H1 (cell line): ENCODE measurements around the gene FHIT. TPM values are rescaled to one million over a fixed set of nuclear protein-coding genes. Genes with fewer than 3 reads are reported as not detected.

Experiments
- CTCF ChIA-PET: fragments of 300-600 bp; sonication (Branson Sonifier 250); formaldehyde crosslinking; loops from one replicate; lab custom pipeline; 2021; ENCODE audit not compliant: partially characterized antibody; lab: Charles Lee
- POLR2A ChIA-PET: fragments of 300-600 bp; sonication (Branson Sonifier 250); formaldehyde crosslinking; loops from one replicate; lab custom pipeline; 2021; ENCODE audit warnings: inconsistent platforms; ENCODE audit not compliant: partially characterized antibody; lab: Charles Lee
- DNase-seq, 2 experiments: peaks; one replicate each; pipeline versions ENCODE4 v3.0.0 to v3.0.0-alpha.2; 2010 to 2022; ENCODE audit warnings: low spot score in 2 of 2, low read depth in 1 of 2, mixed read lengths in 1 of 2
- FAIRE-seq: peaks from 2 replicates; lab custom pipeline; 2011; peaks lifted over from hg19 to GRCh38; lab: Jason Lieb, UNC
- H2AFZ ChIP-seq: 2 replicates; pipeline ENCODE4 v1.8.1; 2012; ENCODE audit warnings: low read length, inconsistent platforms
- H2AK5ac ChIP-seq: 2 replicates; pipeline ENCODE4 v1.6.1; 2013; ENCODE audit warnings: low read depth, low read length
- H2BK120ac ChIP-seq: replicated peaks from 2 replicates; pipeline ENCODE3; 2013; ENCODE audit warnings: low read depth, low read length, inconsistent platforms
- H2BK12ac ChIP-seq: 2 replicates; pipeline ENCODE4 v1.6.1; 2013; ENCODE audit warnings: low read depth, low read length
- H2BK15ac ChIP-seq: 2 replicates; pipeline ENCODE4 v1.6.1; 2013; ENCODE audit warnings: low read length
- H2BK20ac ChIP-seq: 2 replicates; pipeline ENCODE4 v1.6.1; 2013; ENCODE audit warnings: low read length
- H2BK5ac ChIP-seq: 2 replicates; pipeline ENCODE4 v1.6.1; 2013; ENCODE audit warnings: low read depth, low read length
- H3K14ac ChIP-seq: 2 replicates; pipeline ENCODE4 v1.6.1; 2013; ENCODE audit warnings: inconsistent platforms; ENCODE audit not compliant: insufficient read length
- H3K18ac ChIP-seq: 2 replicates; pipeline ENCODE4 v1.6.1; 2013; ENCODE audit warnings: low read length; ENCODE audit errors: extremely low read depth
- H3K23ac ChIP-seq: 2 replicates; pipeline ENCODE4 v1.6.1; 2013; ENCODE audit warnings: inconsistent platforms; ENCODE audit not compliant: insufficient read length
- H3K23me2 ChIP-seq: 2 replicates; pipeline ENCODE4 v1.6.1; 2013; ENCODE audit warnings: low read depth, low read length
- H3K27ac ChIP-seq: 2 replicates; pipeline ENCODE4 v1.6.1; 2011; ENCODE audit warnings: low read depth, low read length, inconsistent platforms
- H3K27me3 ChIP-seq, 4 experiments: replicated peaks in 1 of 4; 1 replicate in 1 of 4; 2 replicates in 3 of 4; pipeline versions ENCODE4 v1.6.1 to v1.8.1; 2011 to 2013; ENCODE audit warnings: low read length in 3 of 4, mild to moderate bottlenecking in 3 of 4, inconsistent platforms in 2 of 4, mixed read lengths in 2 of 4, moderate library complexity in 1 of 4; ENCODE audit not compliant: control insufficient read depth in 3 of 4, insufficient read depth in 3 of 4; ENCODE audit errors: extremely low read depth in 1 of 4
- H3K36me3 ChIP-seq, 4 experiments: 2 replicates each; pipeline versions ENCODE4 v1.6.1 to v1.8.1; 2011 to 2013; ENCODE audit warnings: mild to moderate bottlenecking in 4 of 4, low read length in 3 of 4, moderate library complexity in 2 of 4, control low read depth in 1 of 4, inconsistent platforms in 1 of 4; ENCODE audit not compliant: insufficient read depth in 4 of 4, control insufficient read depth in 2 of 4
- H3K4ac ChIP-seq: replicated peaks from 2 replicates; pipeline ENCODE3; 2013; ENCODE audit warnings: low read length, low read depth, mixed read lengths, inconsistent platforms; ENCODE audit not compliant: insufficient read length
- H3K4me1 ChIP-seq, 4 experiments: replicated peaks in 1 of 4; 1 replicate in 1 of 4; 2 replicates in 3 of 4; pipeline versions ENCODE4 v1.6.1 to v1.8.1; 2011 to 2013; ENCODE audit warnings: low read length in 3 of 4, inconsistent platforms in 2 of 4, mixed read lengths in 1 of 4; ENCODE audit not compliant: insufficient read depth in 4 of 4, control insufficient read depth in 3 of 4
- H3K4me2 ChIP-seq, 2 experiments: 2 replicates each; pipeline versions ENCODE4 v1.6.1 to v1.8.1; 2011 to 2013; ENCODE audit warnings: low read depth in 2 of 2, low read length in 2 of 2, control low read depth in 1 of 2, inconsistent platforms in 1 of 2, mild to moderate bottlenecking in 1 of 2; ENCODE audit not compliant: insufficient read depth in 1 of 2
- H3K4me3 ChIP-seq, 4 experiments: fragments of 200-600, 300-600 bp in 1 of 4; sonication (generic), shearing (Covaris generic), sonication (Bioruptor Twin) in 1 of 4; 2 replicates each; pipeline versions ENCODE4 v1.5.1 to v1.8.1; 2011 to 2016; ENCODE audit warnings: low read length in 4 of 4, low read depth in 3 of 4, control low read depth in 2 of 4, inconsistent platforms in 2 of 4, mild to moderate bottlenecking in 2 of 4, mixed read lengths in 1 of 4, moderate library complexity in 1 of 4; ENCODE audit not compliant: insufficient read depth in 2 of 4; ENCODE audit errors: extremely low read depth in 1 of 4
- H3K56ac ChIP-seq: replicated peaks from 2 replicates; pipeline ENCODE3; 2013; ENCODE audit warnings: low read depth, mild to moderate bottlenecking, mixed read lengths, low read length, inconsistent platforms; ENCODE audit not compliant: insufficient read length
- H3K79me1 ChIP-seq: 2 replicates; pipeline ENCODE4 v1.6.1; 2013; ENCODE audit warnings: low read depth, low read length, control low read depth
- H3K79me2 ChIP-seq, 2 experiments: 2 replicates each; pipeline versions ENCODE4 v1.6.1 to v1.8.1; 2012 to 2013; ENCODE audit warnings: low read length in 2 of 2, mild to moderate bottlenecking in 2 of 2, inconsistent platforms in 1 of 2; ENCODE audit not compliant: insufficient read depth in 2 of 2, control insufficient read depth in 1 of 2
- H3K9ac ChIP-seq, 4 experiments: replicated peaks in 1 of 4; 1 replicate in 1 of 4; 2 replicates in 3 of 4; pipeline versions ENCODE4 v1.6.1 to v1.8.1; 2011 to 2013; ENCODE audit warnings: low read depth in 3 of 4, low read length in 3 of 4, control low read depth in 2 of 4, mild to moderate bottlenecking in 2 of 4, moderate library complexity in 2 of 4, inconsistent platforms in 1 of 4; ENCODE audit errors: extremely low read depth in 1 of 4
- H3K9me3 ChIP-seq, 2 experiments: 2 replicates each; pipeline versions ENCODE4 v1.6.1 to v1.8.1; 2012 to 2013; ENCODE audit warnings: mild to moderate bottlenecking in 2 of 2, moderate library complexity in 2 of 2, control low read depth in 1 of 2, inconsistent platforms in 1 of 2, low read depth in 1 of 2, low read length in 1 of 2, mixed read lengths in 1 of 2; ENCODE audit not compliant: insufficient read depth in 2 of 2
- H4K20me1 ChIP-seq, 2 experiments: replicated peaks in 1 of 2; 2 replicates each; pipeline versions ENCODE3 to v1.8.1; 2011 to 2013; ENCODE audit warnings: inconsistent platforms in 2 of 2, low read length in 2 of 2, mild to moderate bottlenecking in 1 of 2; ENCODE audit not compliant: insufficient read depth in 2 of 2, control insufficient read depth in 1 of 2
- H4K5ac ChIP-seq: 2 replicates; pipeline ENCODE4 v1.6.1; 2013; ENCODE audit warnings: low read length, low read depth, mixed read lengths, inconsistent platforms; ENCODE audit not compliant: insufficient read length
- H4K8ac ChIP-seq: 2 replicates; pipeline ENCODE4 v1.8.0; 2013; ENCODE audit warnings: mild to moderate bottlenecking, moderate library complexity, low read length, inconsistent platforms; ENCODE audit not compliant: insufficient read depth; ENCODE audit errors: extremely low read depth
- H4K91ac ChIP-seq: replicated peaks from 2 replicates; pipeline ENCODE3; 2013; ENCODE audit warnings: low read length, mixed read lengths, inconsistent platforms; ENCODE audit not compliant: insufficient read length
- CTCF ChIP-seq, 3 experiments: IDR thresholded peaks; 1 replicate in 2 of 3; 2 replicates in 1 of 3; pipeline versions ENCODE4 v1.5.1 to v1.6.1; 2011; ENCODE audit warnings: low read length in 3 of 3, mild to moderate bottlenecking in 3 of 3, inconsistent platforms in 2 of 3, low read depth in 1 of 3, moderate library complexity in 1 of 3; ENCODE audit not compliant: insufficient read depth in 1 of 3; ENCODE audit errors: control extremely low read depth in 1 of 3
- EZH2 ChIP-seq: fragments of 200-600 bp; sonication (generic); IDR thresholded peaks from 2 replicates; pipeline ENCODE4 v1.7.1; 2012; ENCODE audit warnings: low read depth, mild to moderate bottlenecking, moderate library complexity, low read length, inconsistent platforms; ENCODE audit not compliant: severe bottlenecking
- JUND ChIP-seq: IDR thresholded peaks from 2 replicates; pipeline ENCODE4 v1.6.1; 2011; ENCODE audit warnings: mild to moderate bottlenecking, improper control_type of control experiment, low read length
- KDM4A ChIP-seq: IDR thresholded peaks from one replicate; pipeline ENCODE4 v1.7.1; 2012; ENCODE audit warnings: low read depth, mild to moderate bottlenecking, moderate library complexity, low read length, inconsistent platforms; ENCODE audit not compliant: severe bottlenecking
- POLR2AphosphoS5 ChIP-seq: IDR thresholded peaks from 2 replicates; pipeline ENCODE4 v1.6.1; 2011; ENCODE audit warnings: low read depth, low read length
- RBBP5 ChIP-seq: IDR thresholded peaks from 2 replicates; pipeline ENCODE4 v1.7.1; 2012; ENCODE audit warnings: low read depth, mild to moderate bottlenecking, inconsistent platforms, low read length, moderate library complexity, borderline replicate concordance
- TAF7 ChIP-seq: optimal IDR thresholded peaks from 2 replicates; pipeline ENCODE3; 2011; ENCODE audit warnings: low read depth, mild to moderate bottlenecking, inconsistent platforms, low read length, moderate library complexity, borderline replicate concordance
- TCF12 ChIP-seq: IDR thresholded peaks from 2 replicates; pipeline ENCODE4 v1.6.1; 2011; ENCODE audit warnings: low read depth, mild to moderate bottlenecking, low read length
- WGBS, 2 experiments: shearing (Covaris generic) in 1 of 2; methylation state at CpG; one replicate each; pipeline versions ENCODE4 v1.1.6 to v1.1.7; 2013 to 2015; ENCODE audit warnings: low lambda C conversion rate in 2 of 2, mixed read lengths in 2 of 2, inconsistent platforms in 1 of 2, low coverage in 1 of 2, missing lambda C conversion rate in 1 of 2; ENCODE audit not compliant: insufficient replicate concordance in 2 of 2, insufficient coverage in 1 of 2, insufficient read length in 1 of 2; ENCODE audit errors: extremely low coverage in 1 of 2, missing lambda C conversion rate in 1 of 2; 5-methylcytosine and 5-hydroxymethylcytosine counted together
- polyA plus RNA-seq, 7 experiments: library from polyadenylated mRNA; depleted of rRNA in 3 of 7; stranded (reverse) in 5 of 7; unstranded in 2 of 7; fragments of >200 nt in 5 of 7; fragments of 200-250 nt in 2 of 7; gene quantifications; 1 replicate in 5 of 7; 2 replicates in 1 of 7; 4 replicates in 1 of 7; pipeline versions ENCODE4 v1.2.1 to v1.2.3, GENCODE V29; 2011 to 2013; ENCODE audit warnings: missing spikeins in 2 of 7, mixed read lengths in 2 of 7
- total RNA-seq: library from RNA; stranded (reverse); fragmentation: NEBNext Ultra II Directional; extraction: Animal tissue kit (Norgen Biotek cat#: 25700); gene quantifications from 2 replicates; pipeline ENCODE4 v1.2.1, GENCODE V29; 2021

Gene FHIT
- total and polyA plus RNA-seq, 2 of the 8 experiments (the other 6 are each of a cell fraction or from before 2014, with no cell fraction given), result 1.2 to 3.2 TPM

GRCh38 chr3:60207905-60208304, 1043.3 kb downstream of the FHIT start:
- H3K9me3 ChIP-seq, result no peaks in the 10 kb centered on the region
- no peaks in the 10 kb centered on the region for H3K23me2 ChIP-seq
- H2BK15ac ChIP-seq, result no peak overlapping the region
- H3K14ac ChIP-seq, result no peak overlapping the region
- no peaks in the 10 kb centered on the region for H3K79me1 ChIP-seq
- ChIA-PET CTCF (interaction anchor here (1.2 kb wide), 1 partner anchor 21 kb away, joined by 3 read pairs; no protein-coding TSS in a partner anchor), POLR2A (no interaction called here)
- H3K36me3 ChIP-seq, result no peaks in the 10 kb centered on the region
- TF ChIP-seq KDM4A, result no peak
- no peak for TF ChIP-seq EZH2
- TF ChIP-seq RBBP5, result no peak
- no peak for TF ChIP-seq TAF7
- no peak for TF ChIP-seq CTCF (IDR thresholded peaks at IDR 0.05; ENCODE audit: control extremely low read depth in 1 of 3, insufficient read depth in 1 of 3, low read depth in 1 of 3, low read length in 3 of 3)
- no peak for TF ChIP-seq JUND
- no peak for TF ChIP-seq TCF12
- no peak for TF ChIP-seq POLR2AphosphoS5
- H2BK5ac ChIP-seq, result no peak overlapping the region
- H4K91ac ChIP-seq, result no peak overlapping the region
- H2BK12ac ChIP-seq, result no peak overlapping the region
- H4K5ac ChIP-seq, result no peak overlapping the region
- H3K4me1 ChIP-seq, result no peaks in the 10 kb centered on the region
- FAIRE-seq (no peak), DNase-seq (no peak)
- H3K23ac ChIP-seq, result no peak overlapping the region
- H3K56ac ChIP-seq, result no peak overlapping the region
- H2BK120ac ChIP-seq, result no peak overlapping the region
- H3K79me2 ChIP-seq, result no peaks in the 10 kb centered on the region
- WGBS, 2 experiments, result 97% methylated on average over 2 of the region's 2 CpGs; no CpG with 5 or more reads in 1 of the 2 experiments
- H3K4me3 ChIP-seq, result no peak overlapping the region
- no peak overlapping the region for H4K8ac ChIP-seq
- no peak overlapping the region for H2AFZ ChIP-seq
- no peak overlapping the region for H3K18ac ChIP-seq
- H3K27me3 ChIP-seq, result no peaks in the 10 kb centered on the region
- H3K4me2 ChIP-seq, result no peak overlapping the region
- H3K9ac ChIP-seq, result no peak overlapping the region
- H2BK20ac ChIP-seq, result no peak overlapping the region
- no peaks in the 10 kb centered on the region for H4K20me1 ChIP-seq
- H3K4ac ChIP-seq, result no peak overlapping the region
- no peak overlapping the region for H3K27ac ChIP-seq
- H2AK5ac ChIP-seq, result no peak overlapping the region
